ENCODE measurements around the gene CYBC1.
A peak's percentile ranks its signal among the peaks of the same experiment; 100 is the strongest.

Gene CYBC1

DNA sequence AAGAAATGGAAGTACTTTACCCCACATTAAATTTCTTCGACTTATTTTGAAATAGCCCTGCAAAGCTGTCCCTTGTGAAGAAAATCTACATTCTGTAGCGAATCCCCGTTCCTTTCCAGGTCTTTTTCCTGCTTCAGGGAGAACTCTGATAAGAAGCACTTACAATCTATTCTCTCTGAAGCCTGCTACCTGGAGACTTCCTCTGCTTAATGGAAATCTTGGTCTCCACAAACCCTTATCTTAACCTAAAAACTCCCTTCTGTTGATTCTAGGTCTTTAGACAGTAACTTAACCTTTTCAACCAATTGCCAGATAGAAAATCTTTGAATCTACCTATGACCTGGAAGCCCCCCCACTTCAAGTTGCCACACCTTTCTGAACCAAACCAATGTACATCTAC, 1.6 kb upstream of the CYBC1 start:
- no peak overlapping the region for H3K4me2 ChIP-seq
- no peak overlapping the region for H3K4me3 ChIP-seq
- no peaks in the 10 kb centered on the region for H3K36me3 ChIP-seq
- TF ChIP-seq Cebpa-rat (IDR thresholded peaks at IDR 0.05), result no peak
- H3K4me1 ChIP-seq, result peaks cover 41% of the 10 kb centered on the region
- H3K27ac ChIP-seq, result no peak overlapping the region
- H4K20me1 ChIP-seq, result no peaks in the 10 kb centered on the region
- H3K9ac ChIP-seq, result no peak overlapping the region
- peaks cover 36% of the 10 kb centered on the region for H3K9me3 ChIP-seq
- H3K27me3 ChIP-seq, result no peaks in the 10 kb centered on the region

DNA sequence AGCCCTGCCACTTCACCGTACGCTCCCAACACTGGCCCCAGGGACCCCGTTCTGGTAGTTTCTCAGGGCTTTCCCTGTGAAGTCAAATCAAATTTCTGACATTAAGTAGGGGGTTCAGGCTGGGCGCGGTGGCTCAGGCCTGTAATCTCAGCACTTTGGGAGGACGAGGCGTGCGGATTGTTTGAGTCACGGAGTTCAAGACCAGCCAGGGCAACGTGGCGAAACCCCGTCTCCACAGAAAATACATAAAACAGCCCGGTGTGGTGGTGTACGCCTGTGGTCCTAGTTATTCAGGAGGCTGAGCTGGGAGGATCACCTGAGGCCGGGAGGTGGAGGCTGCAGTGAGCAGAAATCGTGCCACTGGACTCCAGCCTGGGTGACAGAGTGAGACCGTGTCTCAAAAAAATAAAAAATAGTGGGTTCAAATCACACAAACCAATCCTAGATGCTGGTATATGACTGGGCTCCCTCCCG, 632 bp downstream of the CYBC1 start:
- H3K4me1 ChIP-seq, result peaks cover 56% of the 10 kb centered on the region
- TF ChIP-seq Cebpa-rat (IDR thresholded peaks at IDR 0.05), result no peak
- peak overlapping the region; percentile 99 for H3K4me3 ChIP-seq
- H3K27ac ChIP-seq, result peak overlapping the region; percentile 100
- no peaks in the 10 kb centered on the region for H3K27me3 ChIP-seq
- H3K36me3 ChIP-seq, result peaks cover 17% of the 10 kb centered on the region
- H4K20me1 ChIP-seq, result peaks cover 7% of the 10 kb centered on the region; the same call in 1 of the 2 replicates
- peaks cover 24% of the 10 kb centered on the region for H3K9me3 ChIP-seq
- peak overlapping the region; percentile 93 for H3K4me2 ChIP-seq
- H3K9ac ChIP-seq, result peak overlapping the region; percentile 100

DNA sequence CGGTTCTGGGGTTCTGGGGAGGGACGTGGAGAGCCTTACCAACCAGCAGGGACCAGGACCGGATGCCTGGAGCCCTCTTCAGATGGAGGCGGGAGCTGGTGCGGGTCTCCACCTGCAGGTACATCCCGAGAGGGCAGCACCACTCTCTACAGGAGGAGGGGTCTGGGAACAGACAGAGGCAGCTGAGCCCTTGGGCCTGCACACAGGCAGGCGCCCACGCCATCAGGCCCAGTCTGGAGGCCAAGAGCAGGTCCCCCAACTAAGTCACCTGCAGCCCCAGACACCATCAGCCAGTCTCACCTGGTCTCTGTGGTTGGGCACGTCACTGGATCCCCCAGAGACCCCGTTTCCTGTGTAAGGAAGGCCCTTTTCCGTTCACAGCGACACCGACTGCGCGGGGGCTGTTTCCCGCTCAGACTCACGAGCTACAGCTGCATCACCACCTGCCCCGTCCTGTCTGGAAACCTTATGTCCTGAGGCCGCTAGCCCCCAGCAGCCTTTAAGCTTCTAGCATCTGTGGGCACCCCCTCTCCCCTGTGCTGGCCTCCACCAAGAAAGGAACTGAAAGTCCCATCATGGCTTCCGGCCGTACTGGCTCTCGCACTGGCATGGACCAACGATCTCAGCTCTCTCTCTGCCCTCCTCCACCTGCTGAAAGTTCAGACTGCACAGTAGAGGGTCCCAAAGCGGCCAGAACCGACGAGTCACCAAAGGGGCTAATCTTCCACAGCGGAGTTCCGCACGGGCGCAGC, 1.2 kb downstream of the CYBC1 start:
- Histone ChIP-seq H4K20me1 (peaks cover 12% of the 10 kb centered on the region), H3K4me3 (peak overlapping the region; percentile 99), H3K4me1 (peaks cover 62% of the 10 kb centered on the region), H3K9me3 (peaks cover 18% of the 10 kb centered on the region), H3K27me3 (no peaks in the 10 kb centered on the region), H3K9ac (peak overlapping the region; percentile 100), H3K36me3 (peaks cover 19% of the 10 kb centered on the region), H3K4me2 (peak overlapping the region; percentile 93), H3K27ac (peak overlapping the region; percentile 100)
- no peak for TF ChIP-seq Cebpa-rat (IDR thresholded peaks at IDR 0.05)

DNA sequence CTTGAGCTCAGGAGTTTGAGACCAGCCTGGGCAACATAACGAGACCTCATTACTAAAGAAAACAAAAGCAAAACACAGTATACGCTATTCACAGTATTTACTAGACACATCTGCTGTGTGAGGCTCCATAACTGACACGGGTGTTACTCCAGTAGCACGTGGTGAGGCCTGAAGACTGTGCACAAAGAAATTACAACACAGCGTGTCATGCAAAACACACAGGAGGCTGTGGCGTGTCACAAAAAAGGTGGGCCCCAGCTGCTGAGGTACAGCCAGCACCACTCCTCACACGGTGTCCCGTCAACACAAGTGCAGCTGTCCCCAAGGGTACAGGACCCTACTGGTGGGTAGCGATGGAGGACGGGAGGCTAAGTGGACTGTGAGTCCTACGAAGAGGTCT, 2.7 kb downstream of the CYBC1 start:
- Histone ChIP-seq H4K20me1 (peaks cover 27% of the 10 kb centered on the region), H3K36me3 (peaks cover 33% of the 10 kb centered on the region), H3K9me3 (peaks cover 5% of the 10 kb centered on the region; the same call in 1 of the 2 replicates), H3K4me1 (peaks cover 76% of the 10 kb centered on the region), H3K4me2 (peak overlapping the region; percentile 77), H3K9ac (peak overlapping the region; percentile 11; the same call in 1 of the 2 replicates), H3K27me3 (no peaks in the 10 kb centered on the region), H3K27ac (peak overlapping the region; percentile 79), H3K4me3 (no peak overlapping the region)
- no peak for TF ChIP-seq Cebpa-rat (IDR thresholded peaks at IDR 0.05)

DNA sequence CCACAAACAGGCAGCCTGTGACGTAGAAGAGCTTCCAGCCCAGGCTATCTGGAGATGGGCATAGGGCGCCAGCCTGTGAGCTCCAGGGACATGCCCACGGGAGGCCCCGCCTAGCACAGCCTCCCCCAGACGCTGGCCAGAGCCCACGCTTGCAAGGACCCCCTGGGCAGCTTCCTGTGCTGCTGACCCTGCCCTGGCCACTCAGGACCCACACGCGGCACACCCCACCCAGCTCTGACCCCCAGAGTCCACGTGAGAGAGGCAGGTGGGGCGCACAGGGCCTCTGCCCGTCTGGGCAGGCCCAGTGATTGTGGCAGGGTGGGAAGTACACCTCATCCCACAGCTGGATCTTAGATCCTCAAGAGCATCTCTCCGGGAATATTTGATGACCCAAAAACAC, 3.9 kb downstream of the CYBC1 start:
- Histone ChIP-seq H3K9me3 (no peaks in the 10 kb centered on the region), H3K4me2 (peak overlapping the region; percentile 98), H3K9ac (peak overlapping the region; percentile 74; the same call in 1 of the 2 replicates), H3K4me1 (peaks cover 83% of the 10 kb centered on the region), H4K20me1 (peaks cover 39% of the 10 kb centered on the region), H3K27ac (peak overlapping the region; percentile 86), H3K36me3 (peaks cover 45% of the 10 kb centered on the region), H3K4me3 (no peak overlapping the region), H3K27me3 (no peaks in the 10 kb centered on the region)
- no peak for TF ChIP-seq Cebpa-rat (IDR thresholded peaks at IDR 0.05)

DNA sequence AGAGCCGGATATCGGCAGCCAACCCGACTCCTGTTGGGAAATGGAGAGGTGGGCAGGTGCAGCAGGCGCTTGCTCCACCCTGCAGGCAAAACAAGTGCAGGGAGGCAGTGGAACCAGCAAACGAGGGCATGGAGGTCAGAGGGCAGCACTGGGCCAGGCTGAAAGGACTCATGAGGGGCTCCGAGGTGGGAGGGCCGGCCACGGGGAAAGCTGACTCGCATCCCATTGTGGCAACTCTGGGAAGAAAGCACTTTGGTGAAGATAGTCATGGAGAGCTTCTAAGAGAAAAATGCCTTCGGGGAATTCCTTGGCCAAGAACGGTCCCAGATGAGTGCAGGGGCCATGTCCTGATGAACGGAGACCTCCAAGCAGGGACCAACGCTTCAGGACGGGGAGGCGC, 4.4 kb downstream of the CYBC1 start:
- Histone ChIP-seq H4K20me1 (peaks cover 44% of the 10 kb centered on the region), H3K4me2 (peak overlapping the region; percentile 98), H3K27ac (peak overlapping the region; percentile 86), H3K4me3 (peak overlapping the region; percentile 60; the same call in 1 of the 2 replicates), H3K4me1 (peaks cover 83% of the 10 kb centered on the region), H3K36me3 (peaks cover 47% of the 10 kb centered on the region), H3K9me3 (no peaks in the 10 kb centered on the region), H3K9ac (peak overlapping the region; percentile 74), H3K27me3 (no peaks in the 10 kb centered on the region)
- TF ChIP-seq Cebpa-rat (IDR thresholded peaks at IDR 0.05), result no peak

DNA sequence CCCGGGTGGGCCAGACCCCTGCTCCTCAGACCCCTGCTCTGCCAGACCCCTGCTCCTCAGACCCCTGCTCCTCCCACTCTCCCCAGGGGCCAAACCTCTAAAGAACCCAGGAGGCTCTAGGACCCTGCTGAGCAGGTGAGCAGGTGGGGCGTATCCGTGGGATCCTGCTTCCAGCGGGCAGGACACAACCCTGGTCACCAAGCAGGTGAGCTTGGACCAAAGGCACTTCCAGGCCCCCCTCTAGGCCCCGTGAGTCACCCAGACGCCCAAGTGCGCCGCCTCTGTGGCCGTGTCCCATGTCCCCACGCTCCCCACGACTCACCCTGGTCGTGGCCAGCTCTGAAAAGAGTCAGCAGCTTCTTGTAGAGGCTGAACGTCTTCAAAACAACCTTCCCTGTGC, 5.0 kb downstream of the CYBC1 start:
- Histone ChIP-seq H3K36me3 (peaks cover 47% of the 10 kb centered on the region), H3K4me3 (peak overlapping the region; percentile 60), H3K27me3 (no peaks in the 10 kb centered on the region), H4K20me1 (peaks cover 49% of the 10 kb centered on the region), H3K9me3 (no peaks in the 10 kb centered on the region), H3K27ac (peak overlapping the region; percentile 86), H3K9ac (peak overlapping the region; percentile 74), H3K4me2 (peak overlapping the region; percentile 98), H3K4me1 (peaks cover 86% of the 10 kb centered on the region)
- TF ChIP-seq Cebpa-rat (IDR thresholded peaks at IDR 0.05), result no peak

DNA sequence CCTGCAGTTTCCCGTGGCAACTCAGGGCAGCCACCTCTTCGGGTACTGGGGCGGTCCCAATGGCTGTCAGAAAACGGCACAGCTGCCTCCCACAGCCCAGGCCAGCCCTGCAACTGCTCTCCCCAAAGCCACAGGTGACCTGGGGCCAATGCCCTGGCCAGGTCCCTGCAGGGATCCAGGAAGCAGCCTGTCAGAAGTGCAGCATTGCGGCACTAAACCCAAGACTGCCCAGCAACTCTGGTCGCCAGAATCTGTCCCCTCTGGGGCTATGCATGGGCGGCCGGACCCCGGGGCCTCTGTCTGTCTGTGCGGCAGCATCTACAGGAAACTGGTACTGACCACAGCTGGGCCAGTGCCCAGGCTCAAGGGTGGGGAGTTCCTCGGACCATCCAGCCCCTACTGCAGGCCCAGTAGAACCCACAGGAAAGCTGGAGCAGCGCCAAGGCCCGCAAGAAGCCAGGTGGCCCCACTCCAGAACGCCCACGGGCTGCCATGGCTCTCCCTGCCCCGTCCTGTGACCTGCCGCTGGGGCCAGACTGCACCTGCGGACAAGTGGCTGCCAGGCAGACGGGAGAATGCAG, 5.5 kb downstream of the CYBC1 start:
- H4K20me1 ChIP-seq, result peaks cover 54% of the 10 kb centered on the region

DNA sequence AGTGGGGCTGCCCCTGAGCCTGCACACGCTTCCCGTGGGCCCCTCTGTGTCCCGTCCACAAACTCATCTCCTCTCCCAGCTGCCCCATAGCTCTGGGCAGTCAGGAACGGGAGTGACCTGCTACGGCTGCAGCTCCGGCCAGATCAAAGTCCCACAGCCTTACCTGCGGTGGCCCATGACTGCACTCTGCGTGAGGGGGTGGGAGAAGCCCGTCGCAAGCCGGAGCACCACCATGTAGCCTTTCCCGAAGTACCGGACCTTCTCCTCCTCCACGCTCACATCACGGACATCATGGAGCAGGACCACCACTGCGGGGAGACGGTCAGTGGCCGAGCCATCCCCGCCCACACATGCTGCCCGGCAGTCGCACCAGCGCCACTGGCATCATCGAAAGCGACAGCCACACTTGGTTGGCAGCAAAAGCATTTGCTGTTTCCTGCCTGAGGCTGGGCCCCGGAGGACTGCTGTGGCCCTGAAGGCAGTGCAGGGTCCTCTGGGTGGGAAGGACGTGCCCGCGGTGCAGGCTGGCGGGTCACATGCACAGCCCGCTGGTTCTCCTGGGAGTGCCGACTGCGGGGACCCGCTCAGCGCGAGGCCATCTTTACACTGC, 6.2 kb downstream of the CYBC1 start:
- peaks cover 57% of the 10 kb centered on the region for H3K36me3 ChIP-seq
- no peaks in the 10 kb centered on the region for H3K27me3 ChIP-seq
- peak overlapping the region; percentile 98 for H3K4me2 ChIP-seq
- peak overlapping the region; percentile 74 for H3K9ac ChIP-seq
- H3K4me1 ChIP-seq, result peaks cover 97% of the 10 kb centered on the region
- peak overlapping the region; percentile 86 for H3K27ac ChIP-seq
- peaks cover 60% of the 10 kb centered on the region for H4K20me1 ChIP-seq
- no peak for TF ChIP-seq Cebpa-rat (IDR thresholded peaks at IDR 0.05)
- peak overlapping the region; percentile 60 for H3K4me3 ChIP-seq
- no peaks in the 10 kb centered on the region for H3K9me3 ChIP-seq

More for the DNA sequence above, 5.5 kb downstream of the CYBC1 start:
- Histone ChIP-seq H3K27me3 (no peaks in the 10 kb centered on the region), H3K9ac (peak overlapping the region; percentile 74), H3K9me3 (no peaks in the 10 kb centered on the region), H3K4me2 (peak overlapping the region; percentile 98), H3K27ac (peak overlapping the region; percentile 86), H3K4me3 (peak overlapping the region; percentile 60), H3K36me3 (peaks cover 51% of the 10 kb centered on the region), H3K4me1 (peaks cover 91% of the 10 kb centered on the region)
- TF ChIP-seq Cebpa-rat (IDR thresholded peaks at IDR 0.05), result no peak

Data from BLaER1 (cell line).